DND-41 (cell line): Measurements from ENCODE around the gene RRM1.

ENCODE experiments used
- CTCF ChIP-seq: IDR thresholded peaks from 2 replicates; pipeline ENCODE4 v1.5.1; 2012; ENCODE audit warnings: borderline replicate concordance, low read length, moderate library complexity, mild to moderate bottlenecking; ENCODE audit not compliant: poor library complexity, severe bottlenecking; ENCODE audit errors: extremely low read depth
- EZH2 ChIP-seq: IDR thresholded peaks from 3 replicates; pipeline ENCODE4 v1.6.1; 2012; ENCODE audit warnings: borderline replicate concordance, low read depth, mild to moderate bottlenecking, moderate library complexity, low read length, inconsistent platforms; ENCODE audit not compliant: severe bottlenecking

DNA sequence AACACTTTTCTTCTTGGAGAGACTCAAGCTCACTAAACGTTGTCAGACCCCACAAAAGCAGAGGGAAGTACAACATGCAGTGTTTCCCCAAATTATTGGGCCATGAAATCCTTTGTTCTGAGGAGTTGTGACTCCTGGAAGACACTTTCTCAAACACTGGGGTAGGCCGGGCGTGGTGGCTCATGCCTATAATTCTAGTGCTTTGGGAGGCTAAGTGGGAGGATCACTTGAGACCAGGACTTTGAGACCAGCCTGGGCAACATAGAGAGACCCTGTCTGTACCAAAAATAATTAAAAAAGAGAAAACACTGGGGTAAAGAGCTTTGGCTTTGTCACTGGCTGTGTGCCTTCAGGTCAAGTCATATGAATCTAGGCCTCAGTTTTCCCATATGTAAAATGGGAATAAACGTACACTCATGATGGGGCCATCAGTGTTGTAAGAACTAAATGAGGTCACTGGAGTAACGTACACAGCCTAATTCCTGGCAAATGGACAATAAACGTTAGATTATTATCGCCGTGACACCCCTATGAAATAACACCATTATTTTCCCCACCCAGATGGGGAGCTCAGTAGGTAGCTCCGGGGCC is 92.0 kb downstream of the RRM1 start:
- peak; percentile 1 for TF ChIP-seq CTCF
- TF ChIP-seq EZH2 = no peak
